ENCODE measurements around the gene SGPP2.

- TF ChIP-seq CTCF (conservative IDR thresholded peaks at IDR 0.05; ENCODE audit: low read depth, low read length) (no peak), EZH2 (IDR thresholded peaks at IDR 0.05; ENCODE audit: borderline replicate concordance, low read depth, low read length, poor library complexity, severe bottlenecking) (no peak)
Observed at GRCh38 chr2:222544661-222545060, 120.3 kb downstream of the SGPP2 start.
